HEK293 (cell line): Measurements from ENCODE around the gene TCAP.

Source experiments
- CTCF ChIA-PET: fragments of 350-600 bp; formaldehyde crosslinking; extraction: SDS; loops from one replicate; lab custom pipeline; 2021; ENCODE audit warnings: antibody characterized with exemption; lab: Yijun Ruan, JAX
- POLR2A ChIA-PET: fragments of 300-600 bp; formaldehyde crosslinking; extraction: SDS; loops from one replicate; lab custom pipeline; 2020; ENCODE audit warnings: antibody characterized with exemption, inconsistent platforms; lab: Yijun Ruan, JAX
- H3K27ac ChIP-seq: fragments of 200-500 bp; sonication (Bioruptor generic); 2 replicates; pipeline ENCODE4 v1.5.1; 2014; ENCODE audit warnings: low read depth, low read length, control low read depth, inconsistent platforms; ENCODE audit errors: extremely low read depth
- H3K36me3 ChIP-seq, 2 experiments: fragments of 200-500 bp in 1 of 2; sonication (Bioruptor generic) in 1 of 2; 1 replicate in 1 of 2; 2 replicates in 1 of 2; pipeline ENCODE4 v1.5.1; 2014 to 2017; ENCODE audit warnings: inconsistent platforms in 2 of 2, low read length in 2 of 2; ENCODE audit not compliant: control insufficient read depth in 2 of 2, insufficient read depth in 1 of 2
- H3K4me1 ChIP-seq: fragments of 200-500 bp; sonication (Bioruptor generic); 2 replicates; pipeline ENCODE4 v1.5.1; 2014; ENCODE audit warnings: mild to moderate bottlenecking, low read length, inconsistent platforms; ENCODE audit not compliant: control insufficient read depth, insufficient read depth
- H3K4me3 ChIP-seq: 2 replicates; pipeline ENCODE4 v1.5.1; 2011; ENCODE audit warnings: low read depth, mild to moderate bottlenecking, control low read depth, low read length, moderate library complexity
- H3K9me3 ChIP-seq: fragments of 200-500 bp; sonication (Bioruptor generic); 2 replicates; pipeline ENCODE4 v1.5.1; 2014; ENCODE audit warnings: low read depth, low read length, inconsistent platforms; ENCODE audit not compliant: control insufficient read depth, insufficient read depth
- EGR2 ChIP-seq: fragments of 450-650 bp; formaldehyde crosslinking; IDR thresholded peaks from 2 replicates; pipeline ENCODE4 v1.5.1; 2016; ENCODE audit warnings: low read depth, missing biosample characterization, missing genetic modification characterization
- GFI1B ChIP-seq: fragments of 450-650 bp; formaldehyde crosslinking; IDR thresholded peaks from 2 replicates; pipeline ENCODE4 v1.5.1; 2016; ENCODE audit warnings: missing biosample characterization, missing genetic modification characterization
- GLI2 ChIP-seq: fragments of 450-650 bp; formaldehyde crosslinking; IDR thresholded peaks from 2 replicates; pipeline ENCODE4; 2017; ENCODE audit warnings: missing biosample characterization, missing genetic modification characterization, low read depth, borderline replicate concordance
- KLF10 ChIP-seq: fragments of 450-650 bp; IDR thresholded peaks from 2 replicates; pipeline ENCODE4 v1.5.1; 2018; ENCODE audit warnings: missing biosample characterization, mild to moderate bottlenecking, missing genetic modification characterization
- ZBTB48 ChIP-seq: fragments of 450-650 bp; formaldehyde crosslinking; IDR thresholded peaks from 2 replicates; pipeline ENCODE4 v1.5.1; 2016; ENCODE audit warnings: missing biosample characterization, missing genetic modification characterization
- ZNF132 ChIP-seq: fragments of 450-650 bp; formaldehyde crosslinking; IDR thresholded peaks from 2 replicates; pipeline ENCODE4 v1.5.1; 2017; ENCODE audit warnings: missing biosample characterization, missing genetic modification characterization, borderline replicate concordance
- ZNF138 ChIP-seq: fragments of 450-650 bp; formaldehyde crosslinking; IDR thresholded peaks from 2 replicates; pipeline ENCODE4 v1.5.1; 2016; ENCODE audit warnings: missing biosample characterization, missing genetic modification characterization, borderline replicate concordance
- ZNF169 ChIP-seq: fragments of 450-650 bp; formaldehyde crosslinking; IDR thresholded peaks from 2 replicates; pipeline ENCODE4 v1.5.1; 2016; ENCODE audit warnings: missing biosample characterization, missing genetic modification characterization
- ZNF175 ChIP-seq: fragments of 450-650 bp; formaldehyde crosslinking; IDR thresholded peaks from 2 replicates; pipeline ENCODE4 v1.5.1; 2016; ENCODE audit warnings: missing biosample characterization, missing genetic modification characterization
- ZNF211 ChIP-seq: fragments of 450-650 bp; formaldehyde crosslinking; IDR thresholded peaks from 2 replicates; pipeline ENCODE4 v1.5.1; 2016; ENCODE audit warnings: low read depth, missing biosample characterization, missing genetic modification characterization
- ZNF223 ChIP-seq: fragments of 450-650 bp; formaldehyde crosslinking; IDR thresholded peaks from 2 replicates; pipeline ENCODE4 v1.5.1; 2016; ENCODE audit warnings: missing biosample characterization, missing genetic modification characterization
- ZNF24 ChIP-seq: fragments of 450-650 bp; formaldehyde crosslinking; IDR thresholded peaks from 2 replicates; pipeline ENCODE4 v1.5.1; 2016; ENCODE audit warnings: missing biosample characterization, missing genetic modification characterization
- ZNF248 ChIP-seq: fragments of 450-650 bp; formaldehyde crosslinking; IDR thresholded peaks from 2 replicates; pipeline ENCODE4 v1.5.1; 2017; ENCODE audit warnings: missing biosample characterization, missing genetic modification characterization
- ZNF292 ChIP-seq: fragments of 450-650 bp; formaldehyde crosslinking; IDR thresholded peaks from 2 replicates; pipeline ENCODE4 v1.5.1; 2016; ENCODE audit warnings: low read depth, missing biosample characterization, missing genetic modification characterization, borderline replicate concordance
- ZNF510 ChIP-seq: fragments of 450-650 bp; formaldehyde crosslinking; IDR thresholded peaks from 2 replicates; pipeline ENCODE4 v1.5.1; 2018; ENCODE audit warnings: mild to moderate bottlenecking, missing genetic modification characterization, missing biosample characterization; ENCODE audit not compliant: insufficient replicate concordance
- ZNF549 ChIP-seq: fragments of 450-650 bp; IDR thresholded peaks from 2 replicates; pipeline ENCODE4 v1.5.1; 2018; ENCODE audit warnings: missing biosample characterization, missing genetic modification characterization, mild to moderate bottlenecking, inconsistent platforms, moderate library complexity
- ZNF654 ChIP-seq: fragments of 450-650 bp; formaldehyde crosslinking; IDR thresholded peaks from 2 replicates; pipeline ENCODE4 v1.5.1; 2016; ENCODE audit warnings: low read depth, missing biosample characterization, missing genetic modification characterization
- ZNF707 ChIP-seq: fragments of 450-650 bp; formaldehyde crosslinking; IDR thresholded peaks from 2 replicates; pipeline ENCODE4 v1.5.1; 2016; ENCODE audit warnings: missing biosample characterization, missing genetic modification characterization
- ZNF785 ChIP-seq: fragments of 450-650 bp; formaldehyde crosslinking; IDR thresholded peaks from 2 replicates; pipeline ENCODE4 v1.5.1; 2016; ENCODE audit warnings: missing biosample characterization, missing genetic modification characterization
- TF ChIP-seq, protein P1 (sequence below): IDR thresholded peaks from 2 replicates; pipeline ENCODE4 v1.6.1; 2011; ENCODE audit warnings: mild to moderate bottlenecking, low read depth, low read length, borderline replicate concordance
- TF ChIP-seq, protein P2 (sequence below): fragments of 450-650 bp; formaldehyde crosslinking; IDR thresholded peaks from 2 replicates; pipeline ENCODE4 v1.5.1; 2016; ENCODE audit warnings: missing biosample characterization, missing genetic modification characterization
- TF ChIP-seq, protein P3 (sequence below): fragments of 450-650 bp; formaldehyde crosslinking; IDR thresholded peaks from 2 replicates; pipeline ENCODE4 v1.5.1; 2016; ENCODE audit warnings: missing biosample characterization, missing genetic modification characterization

The TCAP gene

DNA sequence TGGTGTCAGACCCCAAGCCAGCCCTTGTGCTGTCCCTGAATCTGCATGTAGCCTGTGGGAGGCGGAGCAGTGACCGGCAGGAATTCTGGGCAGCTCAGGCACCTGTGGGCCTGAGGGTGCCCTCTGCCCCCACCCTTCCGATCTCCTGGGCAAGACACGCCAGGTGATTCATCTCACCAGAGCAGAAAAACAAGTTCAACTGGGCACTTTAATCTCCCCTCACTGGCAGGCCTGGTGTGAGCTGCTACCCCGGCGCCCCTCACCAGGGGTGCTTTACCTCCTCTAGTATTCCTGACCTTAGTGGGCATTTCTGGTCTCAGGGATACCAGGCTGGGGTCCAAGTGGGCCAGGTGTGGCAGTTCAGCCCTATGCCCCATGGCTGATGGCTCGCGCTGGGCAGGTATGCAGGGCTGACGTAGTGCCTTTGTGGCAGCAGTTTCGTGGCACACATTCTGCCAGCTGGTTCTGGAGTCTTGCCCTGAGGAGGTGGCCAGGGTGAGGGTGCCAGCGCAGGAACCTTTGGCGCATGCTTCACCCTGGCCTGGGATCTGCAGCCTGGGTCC lies 40.7 kb downstream of the TCAP start:
- Histone ChIP-seq H3K4me3 (no peak overlapping the region), H3K27ac (no peak overlapping the region), H3K9me3 (no peaks in the 10 kb centered on the region), H3K36me3 (peaks cover 7 to 60% of the 10 kb centered on the region in 2 experiments), H3K4me1 (peaks cover 9% of the 10 kb centered on the region; the same call in 1 of the 2 replicates)
- ChIA-PET POLR2A (interaction anchor here (0.6 kb wide), 1 partner anchor 46 kb away, joined by 3 read pairs; no protein-coding TSS in a partner anchor), CTCF (no interaction called here)
- no peak for TF ChIP-seq GLI2 (tag by site-specific recombination)
- no peak for TF ChIP-seq KLF10 (tag by site-specific recombination)
- no peak for TF ChIP-seq ZNF292
- TF ChIP-seq ZNF248, result no peak
- TF ChIP-seq ZNF549 (tag by site-specific recombination), result no peak
- TF ChIP-seq EGR2 (tag by site-specific recombination), result no peak
- TF ChIP-seq ZNF138 (tag by site-specific recombination), result no peak
- no peak for TF ChIP-seq ZNF223 (tag by site-specific recombination)
- TF ChIP-seq, protein P1, sequence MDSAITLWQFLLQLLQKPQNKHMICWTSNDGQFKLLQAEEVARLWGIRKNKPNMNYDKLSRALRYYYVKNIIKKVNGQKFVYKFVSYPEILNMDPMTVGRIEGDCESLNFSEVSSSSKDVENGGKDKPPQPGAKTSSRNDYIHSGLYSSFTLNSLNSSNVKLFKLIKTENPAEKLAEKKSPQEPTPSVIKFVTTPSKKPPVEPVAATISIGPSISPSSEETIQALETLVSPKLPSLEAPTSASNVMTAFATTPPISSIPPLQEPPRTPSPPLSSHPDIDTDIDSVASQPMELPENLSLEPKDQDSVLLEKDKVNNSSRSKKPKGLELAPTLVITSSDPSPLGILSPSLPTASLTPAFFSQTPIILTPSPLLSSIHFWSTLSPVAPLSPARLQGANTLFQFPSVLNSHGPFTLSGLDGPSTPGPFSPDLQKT, result no peak

DNA sequence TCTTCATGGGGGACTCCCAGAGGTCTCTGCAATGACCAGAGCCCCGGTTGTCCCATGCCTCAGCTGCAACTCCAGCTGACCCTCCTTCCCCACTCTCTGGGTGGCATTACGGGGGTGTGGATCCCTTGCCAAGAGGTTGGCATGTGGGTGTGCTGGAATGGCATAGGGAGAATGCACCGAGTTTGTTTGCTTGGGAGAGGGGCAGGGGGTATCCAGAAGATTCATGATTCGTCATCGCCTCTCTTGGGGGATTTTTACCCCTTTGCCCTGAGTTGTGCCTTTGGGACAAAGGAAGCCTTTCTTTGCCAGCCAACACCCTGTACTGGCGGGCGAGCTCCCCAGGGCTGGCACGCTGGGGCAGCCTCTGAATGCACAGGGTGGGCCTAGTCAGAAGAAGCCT lies 41.2 kb downstream of the TCAP start:
- POLR2A ChIA-PET, result no interaction called here
- Histone ChIP-seq H3K36me3 (peaks cover 7 to 63% of the 10 kb centered on the region in 2 experiments), H3K27ac (no peak overlapping the region), H3K4me3 (no peak overlapping the region), H3K9me3 (no peaks in the 10 kb centered on the region), H3K4me1 (0 out of 2 replicates have a peak, but pooled peaks cover 4% of the 10 kb centered on the region)
- CTCF ChIA-PET, result interaction anchor here (0.7 kb wide), 1 partner anchor 85 kb away, joined by 3 read pairs; no protein-coding TSS in a partner anchor
- TF ChIP-seq ZNF24 (no peak), ZNF211 (no peak), ZBTB48 (tag by site-specific recombination) (no peak), ZNF175 (tag by site-specific recombination) (no peak), ZNF510 (tag by site-specific recombination) (no peak), ZNF169 (tag by site-specific recombination) (no peak), ZNF785 (no peak), ZNF654 (tag by site-specific recombination) (no peak), ZNF132 (tag by site-specific recombination) (no peak), GFI1B (tag by site-specific recombination) (no peak), ZNF707 (tag by site-specific recombination) (no peak)
- TF ChIP-seq, protein P2, sequence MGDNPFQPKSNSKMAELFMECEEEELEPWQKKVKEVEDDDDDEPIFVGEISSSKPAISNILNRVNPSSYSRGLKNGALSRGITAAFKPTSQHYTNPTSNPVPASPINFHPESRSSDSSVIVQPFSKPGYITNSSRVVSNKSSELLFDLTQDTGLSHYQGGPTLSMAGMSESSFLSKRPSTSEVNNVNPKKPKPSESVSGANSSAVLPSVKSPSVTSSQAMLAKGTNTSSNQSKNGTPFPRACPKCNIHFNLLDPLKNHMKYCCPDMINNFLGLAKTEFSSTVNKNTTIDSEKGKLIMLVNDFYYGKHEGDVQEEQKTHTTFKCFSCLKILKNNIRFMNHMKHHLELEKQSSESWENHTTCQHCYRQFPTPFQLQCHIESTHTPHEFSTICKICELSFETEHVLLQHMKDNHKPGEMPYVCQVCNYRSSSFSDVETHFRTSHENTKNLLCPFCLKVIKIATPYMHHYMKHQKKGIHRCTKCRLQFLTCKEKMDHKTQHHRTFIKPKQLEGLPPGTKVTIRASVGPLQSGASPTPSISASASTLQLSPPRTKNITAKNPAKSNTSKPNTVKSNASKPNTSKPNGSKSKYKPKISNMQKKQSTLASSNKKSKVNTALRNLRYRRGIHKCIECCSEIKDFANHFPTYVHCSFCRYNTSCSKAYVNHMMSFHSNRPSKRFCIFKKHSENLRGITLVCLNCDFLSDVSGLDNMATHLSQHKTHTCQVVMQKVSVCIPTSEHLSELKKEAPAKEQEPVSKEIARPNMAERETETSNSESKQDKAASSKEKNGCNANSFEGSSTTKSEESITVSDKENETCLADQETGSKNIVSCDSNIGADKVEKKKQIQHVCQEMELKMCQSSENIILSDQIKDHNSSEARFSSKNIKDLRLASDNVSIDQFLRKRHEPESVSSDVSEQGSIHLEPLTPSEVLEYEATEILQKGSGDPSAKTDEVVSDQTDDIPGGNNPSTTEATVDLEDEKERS, result no peak
- TF ChIP-seq, protein P3, sequence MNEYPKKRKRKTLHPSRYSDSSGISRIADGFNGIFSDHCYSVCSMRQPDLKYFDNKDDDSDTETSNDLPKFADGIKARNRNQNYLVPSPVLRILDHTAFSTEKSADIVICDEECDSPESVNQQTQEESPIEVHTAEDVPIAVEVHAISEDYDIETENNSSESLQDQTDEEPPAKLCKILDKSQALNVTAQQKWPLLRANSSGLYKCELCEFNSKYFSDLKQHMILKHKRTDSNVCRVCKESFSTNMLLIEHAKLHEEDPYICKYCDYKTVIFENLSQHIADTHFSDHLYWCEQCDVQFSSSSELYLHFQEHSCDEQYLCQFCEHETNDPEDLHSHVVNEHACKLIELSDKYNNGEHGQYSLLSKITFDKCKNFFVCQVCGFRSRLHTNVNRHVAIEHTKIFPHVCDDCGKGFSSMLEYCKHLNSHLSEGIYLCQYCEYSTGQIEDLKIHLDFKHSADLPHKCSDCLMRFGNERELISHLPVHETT (tag by site-specific recombination), result no peak
